GM12875 (cell line): Measurements from ENCODE around the gene HTT.

Source experiments
- H3K4me3 ChIP-seq: one replicate; pipeline ENCODE4 v1.5.1; 2011; ENCODE audit warnings: low read depth, low read length, control low read depth
- TF ChIP-seq, protein P1 (sequence below): IDR thresholded peaks from 2 replicates; pipeline ENCODE4 v1.5.1; 2011; ENCODE audit warnings: low read depth, mild to moderate bottlenecking, control low read depth, inconsistent platforms, low read length, moderate library complexity, borderline replicate concordance; ENCODE audit not compliant: insufficient read depth

HTT gene

DNA sequence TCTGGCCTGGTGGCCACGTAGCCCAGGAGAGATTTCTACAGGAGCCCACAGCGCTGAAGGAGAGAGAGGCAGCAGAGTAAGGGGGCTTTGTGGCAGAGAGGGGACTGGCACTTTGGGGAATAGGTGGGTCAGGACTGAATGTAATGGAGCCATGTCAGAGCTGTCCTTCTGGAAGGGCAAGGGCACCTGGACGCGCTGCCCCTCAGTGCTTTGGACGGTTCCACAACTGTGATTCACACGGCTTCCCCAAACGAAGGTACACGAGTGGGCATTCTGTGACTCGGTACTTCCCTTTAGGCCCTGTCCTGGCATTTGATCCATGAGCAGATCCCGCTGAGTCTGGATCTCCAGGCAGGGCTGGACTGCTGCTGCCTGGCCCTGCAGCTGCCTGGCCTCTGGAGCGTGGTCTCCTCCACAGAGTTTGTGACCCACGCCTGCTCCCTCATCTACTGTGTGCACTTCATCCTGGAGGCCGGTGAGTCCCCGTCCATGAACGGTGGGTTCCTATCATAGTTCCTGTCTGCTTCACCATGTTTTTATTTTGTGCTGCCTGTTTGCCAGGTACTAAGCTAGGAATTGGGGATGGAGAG, 139.3 kb downstream of the HTT start:
- TF ChIP-seq, protein P1, sequence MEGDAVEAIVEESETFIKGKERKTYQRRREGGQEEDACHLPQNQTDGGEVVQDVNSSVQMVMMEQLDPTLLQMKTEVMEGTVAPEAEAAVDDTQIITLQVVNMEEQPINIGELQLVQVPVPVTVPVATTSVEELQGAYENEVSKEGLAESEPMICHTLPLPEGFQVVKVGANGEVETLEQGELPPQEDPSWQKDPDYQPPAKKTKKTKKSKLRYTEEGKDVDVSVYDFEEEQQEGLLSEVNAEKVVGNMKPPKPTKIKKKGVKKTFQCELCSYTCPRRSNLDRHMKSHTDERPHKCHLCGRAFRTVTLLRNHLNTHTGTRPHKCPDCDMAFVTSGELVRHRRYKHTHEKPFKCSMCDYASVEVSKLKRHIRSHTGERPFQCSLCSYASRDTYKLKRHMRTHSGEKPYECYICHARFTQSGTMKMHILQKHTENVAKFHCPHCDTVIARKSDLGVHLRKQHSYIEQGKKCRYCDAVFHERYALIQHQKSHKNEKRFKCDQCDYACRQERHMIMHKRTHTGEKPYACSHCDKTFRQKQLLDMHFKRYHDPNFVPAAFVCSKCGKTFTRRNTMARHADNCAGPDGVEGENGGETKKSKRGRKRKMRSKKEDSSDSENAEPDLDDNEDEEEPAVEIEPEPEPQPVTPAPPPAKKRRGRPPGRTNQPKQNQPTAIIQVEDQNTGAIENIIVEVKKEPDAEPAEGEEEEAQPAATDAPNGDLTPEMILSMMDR = no peak
- H3K4me3 ChIP-seq = no peak overlapping the region

DNA sequence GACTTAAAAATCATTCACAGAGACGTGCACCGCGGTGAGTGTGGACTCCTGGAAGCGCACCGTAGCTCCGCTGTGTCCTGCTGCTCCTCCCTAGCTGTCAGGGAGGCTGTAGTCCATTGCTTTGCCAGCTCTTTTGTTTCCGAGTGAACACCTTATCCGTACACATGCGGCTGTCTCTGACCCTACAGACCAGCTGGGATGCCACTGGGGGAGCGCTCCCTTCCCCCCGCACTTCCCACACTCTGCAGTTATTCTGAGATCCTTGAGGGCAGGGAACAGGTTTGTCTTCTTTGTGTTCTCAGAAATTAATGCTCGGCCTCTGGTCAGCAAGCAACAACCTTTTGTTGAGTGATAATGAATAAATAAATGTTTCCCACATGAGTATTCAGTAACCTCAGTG, 140.8 kb downstream of the HTT start:
- TF ChIP-seq, protein P1 = no peak
- H3K4me3 ChIP-seq = no peak overlapping the region

DNA sequence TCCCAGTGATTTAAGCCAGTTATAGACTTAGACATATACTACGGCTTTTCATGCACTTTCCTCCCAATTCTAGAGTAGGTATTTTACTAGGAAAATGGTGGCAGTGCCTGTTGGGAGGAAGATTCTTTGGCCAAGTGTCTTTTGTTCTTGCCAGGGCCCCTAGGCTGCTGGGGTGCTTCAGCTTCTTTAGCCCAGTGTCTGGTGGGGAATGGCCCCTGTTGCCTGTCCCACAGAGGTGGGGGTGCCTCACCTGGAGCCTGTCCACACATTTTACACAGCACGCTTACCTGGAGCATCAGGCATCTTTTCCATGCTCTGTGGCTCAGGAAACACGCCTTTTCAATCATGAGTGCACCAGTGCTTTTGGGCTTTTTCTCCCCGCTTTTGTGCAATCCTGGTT, 141.3 kb downstream of the HTT start:
- H3K4me3 ChIP-seq = no peak overlapping the region
- TF ChIP-seq, protein P1 = no peak

DNA sequence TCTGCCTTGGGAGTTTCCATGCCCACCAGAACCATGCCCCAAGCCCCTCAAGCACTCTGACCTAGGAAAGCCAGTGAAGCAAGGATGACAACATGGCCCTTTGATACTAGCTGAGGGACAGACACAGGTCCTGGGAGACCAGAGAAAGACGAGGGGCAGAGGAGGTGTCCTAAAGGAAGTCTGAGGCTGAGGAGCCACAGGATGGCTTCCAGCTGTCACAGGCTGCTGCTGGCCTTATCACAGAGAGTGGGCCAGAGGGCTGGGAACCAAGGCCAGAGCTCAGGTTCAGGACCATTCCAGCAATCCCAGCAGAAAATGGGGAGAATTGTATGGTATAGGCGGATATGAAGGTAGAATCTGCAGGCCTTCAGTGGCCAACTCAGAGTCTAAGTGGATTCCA, 142.8 kb downstream of the HTT start:
- TF ChIP-seq, protein P1 = no peak
- no peak overlapping the region for H3K4me3 ChIP-seq

DNA sequence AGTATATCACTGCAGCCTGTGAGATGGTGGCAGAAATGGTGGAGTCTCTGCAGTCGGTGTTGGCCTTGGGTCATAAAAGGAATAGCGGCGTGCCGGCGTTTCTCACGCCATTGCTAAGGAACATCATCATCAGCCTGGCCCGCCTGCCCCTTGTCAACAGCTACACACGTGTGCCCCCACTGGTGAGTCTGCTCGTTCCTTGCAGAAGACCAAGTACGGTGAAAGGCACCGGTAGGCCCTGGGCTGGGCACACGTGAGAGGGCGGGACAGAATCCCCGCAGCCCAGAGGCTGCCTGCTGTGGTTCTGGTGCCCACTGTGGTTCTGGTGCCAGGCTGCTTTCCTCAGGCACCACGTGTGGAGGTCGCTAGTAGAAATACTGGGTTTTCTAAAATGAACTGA, 143.3 kb downstream of the HTT start:
- TF ChIP-seq, protein P1 = no peak
- no peak overlapping the region for H3K4me3 ChIP-seq

DNA sequence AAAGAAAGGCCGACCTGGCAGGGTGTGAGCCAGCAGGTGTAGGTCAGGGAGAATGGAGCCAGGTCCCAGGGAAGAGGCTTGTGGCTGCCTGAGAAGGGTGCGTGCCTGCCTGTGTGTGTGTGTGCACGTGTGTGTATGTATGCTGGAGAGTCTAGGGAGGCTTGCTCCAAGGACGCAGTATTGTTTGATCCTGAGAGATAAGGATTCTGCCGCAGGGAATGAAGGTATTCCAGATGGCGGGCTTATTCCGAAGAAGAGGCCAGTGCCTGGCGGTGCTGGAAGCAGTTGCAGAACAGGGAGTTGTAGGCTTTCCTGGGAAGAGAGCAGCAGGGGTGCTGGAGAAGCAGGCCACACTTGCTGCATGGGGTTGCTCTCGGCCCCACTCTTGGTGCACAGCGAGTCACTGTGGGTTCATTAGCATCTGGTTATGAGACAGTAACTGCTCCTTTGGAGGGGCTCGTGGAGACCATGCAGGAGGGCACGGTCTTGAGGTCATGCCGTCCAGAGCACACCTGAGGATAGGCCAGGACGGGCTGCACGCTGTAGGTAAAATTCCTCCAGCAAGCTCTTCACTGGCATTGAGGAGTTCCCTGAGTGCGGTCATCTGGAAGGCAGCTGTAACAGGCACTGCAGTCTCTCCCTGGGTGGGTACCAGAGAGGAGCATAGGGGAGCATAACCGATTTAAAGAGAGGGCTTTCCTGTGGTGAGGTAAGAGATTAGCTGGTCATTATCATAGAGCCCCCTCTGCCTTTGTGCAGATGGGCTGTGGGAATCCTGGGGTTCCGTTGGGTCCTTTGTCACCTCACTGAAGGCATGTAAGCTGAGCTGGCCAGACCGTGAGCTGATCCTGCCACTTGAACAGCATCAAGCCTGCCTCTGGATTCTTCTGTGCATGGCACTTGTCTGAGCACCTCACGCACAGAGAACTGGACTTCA, 144.6 kb downstream of the HTT start:
- H3K4me3 ChIP-seq = no peak overlapping the region
- TF ChIP-seq, protein P1 = no peak
